Endometrial microvascular endothelial cells (primary cell): ENCODE measurements around the gene CSN1S1. TPM values are rescaled to one million over a fixed set of nuclear protein-coding genes. Genes with fewer than 3 reads are reported as not detected.
"Not testable (repeated sequence)": the region's sequence is repeated elsewhere in the genome, so short reads cannot be mapped to it uniquely, and the experiment has no call there.

ENCODE experiments used
- in situ Hi-C: cut with HindIII; loops from 2 replicates; pipeline ENCODE4 v1.10.0; 2017; ENCODE audit warnings: low sequenced_read_pairs, low pct_unique_long_range_greater_than_20kb; ENCODE audit errors: inconsistent ontology term
- total RNA-seq: library from RNA; depleted of rRNA; stranded (reverse); fragments of >200 nt; gene quantifications from one replicate; pipeline ENCODE4 v1.2.3, GENCODE V29; 2015; ENCODE audit errors: inconsistent ontology term

CSN1S1 gene, protein sequence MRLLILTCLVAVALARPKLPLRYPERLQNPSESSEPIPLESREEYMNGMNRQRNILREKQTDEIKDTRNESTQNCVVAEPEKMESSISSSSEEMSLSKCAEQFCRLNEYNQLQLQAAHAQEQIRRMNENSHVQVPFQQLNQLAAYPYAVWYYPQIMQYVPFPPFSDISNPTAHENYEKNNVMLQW
- not detected for total RNA-seq

DNA sequence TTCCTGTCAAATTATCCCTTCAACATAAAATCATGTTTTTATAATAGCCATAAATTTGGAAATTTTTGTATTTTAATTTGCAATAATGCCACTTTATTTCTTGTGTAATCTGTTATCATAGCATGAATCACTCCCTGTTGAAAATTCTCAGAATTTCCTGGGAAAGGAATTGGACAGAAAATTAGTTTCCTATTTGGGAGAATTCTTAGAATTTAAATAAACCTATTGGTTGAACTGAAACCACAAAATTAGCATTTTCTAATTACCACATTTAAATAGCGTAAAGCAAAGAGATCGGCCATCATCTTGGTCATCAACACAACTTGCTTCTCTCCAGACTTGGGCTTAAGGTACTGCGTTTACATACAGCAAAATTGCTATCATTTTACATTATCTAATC lies at the start of gene CSN1S1:
Gene CSN1S1, plus strand, starts transcription at position 301 of the 400 bp plus-strand sequence. CDS start 1,488 bp downstream, outside the sequence.
- in situ Hi-C loops: no loop called here

DNA sequence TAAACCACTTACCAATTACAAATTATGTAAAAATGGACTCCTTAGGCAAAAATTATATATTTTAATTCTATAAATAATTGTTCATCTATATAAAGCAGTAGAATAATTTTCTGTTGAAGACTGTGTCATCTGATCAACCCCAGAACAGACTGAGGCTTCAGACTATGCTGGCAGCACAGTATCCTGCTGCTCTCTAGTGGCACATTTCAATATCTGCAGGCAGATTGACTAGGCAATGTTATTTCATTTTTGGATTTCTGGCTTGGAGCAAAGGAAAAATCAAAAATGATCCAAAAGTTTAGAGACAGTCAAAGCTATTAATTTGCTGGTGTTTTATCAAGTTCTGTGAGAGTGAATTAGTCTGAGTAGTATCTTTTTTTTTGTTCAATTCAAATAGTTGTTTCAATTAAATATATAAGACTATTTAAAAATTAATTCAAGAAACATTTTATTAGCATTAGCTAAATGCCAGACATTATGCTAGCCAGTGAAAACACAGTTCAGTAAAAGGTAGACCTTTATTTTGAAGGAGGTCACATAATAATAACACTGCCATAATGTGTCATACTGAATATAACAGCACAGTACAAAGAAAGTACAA lies 49.6 kb upstream of the CSN1S1 start:
- in situ Hi-C loops: no loop called here

DNA sequence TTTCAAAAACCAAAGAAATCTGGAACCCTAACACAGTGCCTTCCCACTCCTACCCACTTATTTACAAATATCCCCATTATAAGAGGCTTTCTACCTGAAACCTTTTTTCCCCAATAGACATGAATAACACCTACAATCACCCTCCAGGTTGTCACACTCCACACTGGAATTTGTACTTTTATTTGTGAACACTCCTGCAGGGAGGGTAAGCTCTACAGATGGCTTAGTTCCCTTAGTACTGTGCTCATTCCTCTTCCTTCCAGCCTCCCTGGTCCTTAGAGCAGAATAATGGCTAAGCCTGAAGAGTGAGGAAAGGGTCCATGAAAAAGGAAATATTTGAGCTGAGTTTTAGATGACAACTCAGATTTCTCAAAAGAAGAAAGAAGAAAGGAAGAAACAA lies 48.7 kb upstream of the CSN1S1 start:
- in situ Hi-C loops: no loop called here

DNA sequence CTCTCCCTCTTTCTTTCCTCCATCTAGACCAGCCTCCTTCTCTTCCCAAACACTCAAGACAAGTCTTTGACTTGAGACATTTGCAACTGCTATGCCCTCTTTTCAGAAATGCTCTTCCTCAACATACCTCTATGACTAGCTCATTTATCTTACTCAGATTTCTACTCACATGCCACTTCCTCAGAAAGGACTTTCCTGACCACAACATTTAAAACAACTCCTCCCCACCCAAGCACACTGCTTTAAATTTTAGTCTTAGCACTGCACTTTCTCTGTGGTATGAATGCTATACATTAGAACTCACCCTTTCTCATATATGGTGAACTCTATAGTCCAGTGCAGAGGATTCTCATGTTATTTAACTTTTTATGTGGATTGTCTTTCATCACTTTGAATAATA lies 42.5 kb upstream of the CSN1S1 start:
- in situ Hi-C loops: no loop called here

DNA sequence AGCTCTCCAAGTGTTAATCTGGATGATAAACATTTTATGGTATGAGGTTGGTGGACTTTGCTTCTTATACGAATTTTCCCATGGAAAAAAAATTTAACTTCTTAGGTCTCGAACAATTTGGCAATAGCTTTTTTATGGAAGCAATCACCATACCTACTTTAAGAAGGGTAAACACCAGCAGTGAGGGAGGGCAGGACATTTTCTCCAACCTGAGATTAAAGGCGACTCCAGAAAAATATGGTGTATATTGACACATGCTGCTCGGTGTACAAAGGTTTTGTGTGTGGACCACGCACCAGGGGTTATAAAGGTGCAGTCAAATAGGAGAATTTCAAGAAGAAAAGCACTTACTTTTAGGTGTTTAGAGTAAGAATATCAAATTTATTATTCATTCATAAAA lies 36.7 kb upstream of the CSN1S1 start:
- in situ Hi-C loops: no loop called here

DNA sequence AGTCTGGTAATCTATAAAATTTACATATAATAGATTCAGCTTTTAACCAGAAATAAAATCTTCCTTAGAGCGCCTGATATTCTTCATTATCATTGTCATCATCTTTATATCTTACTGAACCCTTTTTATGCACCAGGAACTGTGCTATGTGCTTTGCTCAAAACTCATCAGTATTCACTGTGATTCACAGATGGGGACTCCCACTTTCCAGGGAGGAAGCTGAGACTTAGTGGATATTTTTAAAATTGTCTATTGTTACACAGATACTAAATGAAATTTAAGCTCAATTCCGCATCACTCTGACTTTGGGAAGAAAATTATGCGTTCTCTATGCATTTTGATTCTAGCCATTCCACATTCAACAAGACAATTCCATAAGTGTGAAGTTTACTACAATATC lies 36.1 kb upstream of the CSN1S1 start:
- in situ Hi-C loops: no loop called here

DNA sequence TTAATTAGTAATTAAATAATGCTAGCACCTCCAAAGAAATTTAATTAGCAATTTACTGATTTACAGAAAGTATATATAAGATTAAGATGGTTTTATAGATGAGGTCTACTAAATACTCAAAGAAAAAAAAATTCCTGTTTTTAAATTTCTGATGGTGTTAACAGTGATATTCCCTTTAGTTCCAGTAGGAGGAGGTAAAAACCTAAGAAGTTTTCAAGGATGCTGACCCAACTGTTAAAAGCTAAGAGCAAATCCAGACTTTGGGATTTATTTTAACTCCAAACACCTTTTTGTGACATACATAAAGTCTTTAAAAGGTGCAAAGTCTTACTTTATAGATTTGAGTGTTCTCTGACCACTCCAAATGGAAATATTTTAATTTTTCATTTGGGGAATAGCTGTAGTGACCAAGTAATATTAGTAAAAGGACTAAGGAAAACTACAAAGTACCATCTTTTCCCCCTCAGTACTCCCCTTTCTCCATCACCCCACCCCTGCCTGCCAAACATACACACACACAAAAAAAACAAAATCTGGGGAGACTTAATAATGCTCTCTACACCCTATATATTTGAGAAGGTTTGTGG lies 34.2 kb upstream of the CSN1S1 start:
- in situ Hi-C loops: no loop called here

DNA sequence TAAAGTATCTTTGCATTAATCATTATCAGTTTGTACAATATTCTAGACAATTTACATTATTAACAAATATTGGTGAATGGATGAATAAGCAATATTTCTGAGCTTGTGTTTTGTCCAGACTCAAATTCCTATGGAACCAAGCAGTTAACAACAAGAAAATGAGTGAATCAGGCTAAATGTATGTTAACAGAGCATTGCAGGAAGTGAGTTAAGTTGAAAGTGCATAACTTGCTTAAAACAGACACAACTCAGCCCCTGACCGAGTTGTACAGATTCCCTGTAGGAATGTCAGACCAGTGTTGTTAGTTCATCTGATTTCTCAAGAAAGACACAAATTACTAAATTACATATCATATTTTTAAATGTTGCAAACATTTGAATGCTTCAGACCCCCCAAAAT lies 23.7 kb upstream of the CSN1S1 start:
- in situ Hi-C loops: no loop called here

DNA sequence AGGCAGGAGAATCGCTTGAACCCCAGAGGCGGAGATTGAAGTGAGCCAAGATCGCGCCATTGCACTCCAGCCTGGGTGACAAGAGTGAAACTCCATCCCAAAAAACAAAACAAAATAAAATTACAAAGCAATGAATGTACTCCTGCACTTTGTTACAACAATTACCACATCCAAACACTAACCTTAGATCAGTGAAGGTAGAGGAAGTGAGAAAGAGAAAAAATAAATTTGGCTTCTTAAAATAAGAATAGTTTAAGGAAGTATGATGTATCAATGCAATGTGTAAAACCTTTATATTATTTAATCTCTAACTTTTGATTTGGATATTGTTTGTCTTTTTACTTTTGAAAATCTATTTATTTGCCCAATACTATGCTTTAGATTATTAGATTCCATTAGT lies 21.7 kb upstream of the CSN1S1 start:
- in situ Hi-C loops: no loop called here

DNA sequence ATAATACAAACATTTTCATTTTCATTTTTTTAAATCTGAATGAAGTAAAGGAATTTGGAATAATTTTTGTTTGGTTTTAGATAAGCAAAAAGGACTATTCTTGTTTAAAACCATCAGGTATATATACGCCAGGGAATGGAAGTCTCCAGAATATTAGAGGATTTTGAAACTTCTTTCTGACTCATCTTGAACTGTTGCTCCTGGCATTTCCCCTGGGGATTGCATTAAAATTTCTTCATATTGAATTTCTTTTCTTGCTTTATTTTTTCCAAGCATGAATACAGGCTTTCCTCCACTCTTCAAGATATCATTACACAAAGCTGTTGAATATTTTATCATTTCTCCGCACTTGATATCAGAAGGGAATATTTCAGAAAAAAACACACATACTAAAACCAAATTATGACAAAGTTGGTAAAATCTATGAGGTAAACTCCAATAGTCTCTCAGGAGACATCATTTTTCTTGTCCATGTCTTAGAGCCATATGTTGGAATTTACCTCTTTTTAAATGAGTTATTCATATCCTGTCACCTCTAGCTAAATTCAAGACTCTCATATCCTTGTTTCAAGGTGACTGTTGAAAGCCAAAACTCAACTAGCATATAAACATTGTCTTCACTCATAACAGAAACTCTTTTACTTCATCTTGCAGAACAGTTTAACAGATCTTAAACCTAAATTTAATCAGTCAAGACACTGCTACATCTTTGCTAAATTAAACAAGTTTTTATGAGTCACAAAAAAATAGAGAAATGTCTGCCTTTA lies 20.7 kb upstream of the CSN1S1 start:
- in situ Hi-C loops: no loop called here

DNA sequence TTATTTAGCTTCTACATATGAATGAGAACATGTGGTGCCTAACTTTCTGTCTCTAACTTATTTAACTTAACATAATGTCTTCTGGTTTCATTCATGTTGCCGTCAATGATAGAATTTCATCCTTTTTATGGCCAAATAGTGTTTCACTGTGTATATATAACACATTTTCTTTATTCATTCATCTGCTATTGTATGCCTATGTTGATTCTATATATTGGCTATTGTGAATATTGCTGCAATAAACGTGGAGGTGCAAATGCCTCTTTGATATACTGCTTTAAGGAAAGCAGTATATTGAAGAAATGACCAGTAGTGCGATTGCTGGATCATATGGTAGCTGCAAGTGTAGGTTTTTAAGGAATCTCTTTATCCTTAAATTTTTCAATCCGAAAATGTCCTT lies 10.0 kb upstream of the CSN1S1 start:
- in situ Hi-C loops: no loop called here

DNA sequence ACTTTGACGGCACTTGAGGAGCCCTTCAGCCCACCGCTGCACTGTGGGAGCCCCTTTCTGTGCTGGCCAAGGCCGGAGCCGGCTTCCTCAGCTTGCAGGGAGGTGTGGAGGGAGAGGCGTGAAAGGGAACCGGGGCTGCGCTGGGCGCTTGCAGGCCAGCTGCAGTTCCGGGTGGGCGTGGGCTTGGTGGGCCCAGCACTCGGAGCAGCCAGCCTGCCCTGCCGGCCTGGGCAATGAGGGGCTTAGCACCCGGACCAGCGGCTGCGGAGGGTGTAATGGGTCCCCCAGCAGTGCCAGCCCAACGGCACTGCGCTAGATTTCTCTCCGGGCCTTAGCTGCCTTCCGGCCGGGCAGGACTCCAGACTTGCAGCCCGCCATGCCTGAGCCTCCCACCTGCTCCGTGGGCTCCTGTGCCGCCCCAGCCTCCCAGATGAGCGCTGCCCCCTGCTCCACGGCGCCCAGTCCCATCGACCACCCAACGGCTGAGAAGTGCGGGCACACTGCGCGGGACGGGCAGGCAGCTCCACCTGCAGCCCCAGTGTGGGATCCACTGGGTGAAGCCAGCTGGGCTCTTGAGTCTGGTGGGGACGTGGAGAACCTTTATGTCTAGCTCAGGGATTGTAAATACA lies 7.0 kb upstream of the CSN1S1 start:
- in situ Hi-C loops: not testable (repeated sequence)

DNA sequence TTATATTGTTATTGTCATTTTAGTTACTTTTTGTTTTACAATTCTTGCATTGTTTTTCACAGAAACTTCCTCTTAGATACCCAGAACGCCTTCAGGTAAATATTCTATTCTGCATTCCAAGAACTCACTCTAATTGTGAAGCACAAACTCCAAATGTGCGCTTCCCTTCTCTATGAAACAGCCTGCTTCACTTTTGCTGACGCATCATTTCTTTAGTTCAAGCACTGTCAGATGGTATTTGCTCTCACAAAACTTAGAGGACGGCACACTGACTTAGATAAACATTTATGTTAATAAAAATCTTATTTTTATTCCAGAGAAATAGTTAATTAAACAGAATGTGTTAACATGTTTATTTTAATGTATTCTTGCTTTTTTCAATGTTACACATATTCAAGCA lies 3.3 kb downstream of the CSN1S1 start:
- in situ Hi-C loops: no loop called here

DNA sequence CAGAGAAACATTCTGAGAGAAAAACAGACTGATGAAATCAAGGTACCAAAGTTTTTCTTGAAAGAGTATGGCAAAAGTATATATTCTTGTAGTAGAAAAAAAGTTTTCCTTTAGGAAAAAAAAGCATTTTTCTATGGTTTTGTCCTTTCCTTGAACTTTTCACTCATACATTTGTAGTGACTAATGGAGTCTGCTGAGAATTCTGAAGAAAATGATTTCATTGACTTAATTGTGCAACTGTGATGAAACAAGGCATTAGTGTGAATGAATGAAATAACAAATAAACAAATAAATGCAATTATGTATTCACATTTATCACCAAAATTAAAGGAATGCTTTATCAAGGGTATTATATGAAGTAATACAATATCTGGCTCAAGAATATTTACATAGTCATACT lies 5.7 kb downstream of the CSN1S1 start:
- in situ Hi-C loops: no loop called here

DNA sequence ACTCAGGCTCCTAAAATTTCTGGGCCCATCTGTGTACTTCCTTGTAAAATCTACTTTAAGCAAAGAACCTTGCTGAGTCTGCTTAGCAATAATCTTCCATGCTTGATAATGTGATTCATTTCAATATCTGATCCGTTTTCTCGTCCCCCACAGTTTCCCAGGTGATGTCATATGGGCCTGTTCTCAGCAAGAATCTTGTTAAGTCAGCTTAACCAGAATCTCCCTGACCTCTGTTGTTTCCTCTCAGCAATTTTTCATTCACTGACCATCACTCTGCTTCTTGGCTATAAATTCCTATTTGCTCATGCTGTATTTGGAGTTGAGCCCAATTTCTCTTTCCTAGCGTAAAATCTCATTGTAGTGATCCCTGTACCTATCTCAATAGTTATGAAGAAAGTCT lies 20.7 kb downstream of the CSN1S1 start:
- in situ Hi-C loops: no loop called here

DNA sequence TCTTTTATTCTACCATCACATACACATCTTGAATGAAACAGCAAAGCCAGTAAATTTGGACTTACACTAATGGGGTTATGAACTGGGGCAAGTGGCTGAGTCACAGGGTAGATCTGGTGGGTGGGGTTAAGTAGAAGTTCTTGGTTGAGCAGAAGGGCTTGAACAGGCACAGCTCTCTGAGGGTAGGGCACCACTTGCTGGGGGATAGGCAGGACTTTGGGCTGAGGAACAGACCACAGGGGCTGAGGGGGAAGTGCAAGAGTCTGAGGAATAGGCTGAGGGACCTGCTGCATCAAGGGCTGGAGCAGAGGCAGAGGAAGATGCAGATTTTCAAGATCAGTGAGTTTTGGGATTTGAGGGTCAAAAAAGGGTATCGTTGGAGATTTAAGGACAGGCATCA lies 26.3 kb downstream of the CSN1S1 start:
- in situ Hi-C loops: no loop called here

DNA sequence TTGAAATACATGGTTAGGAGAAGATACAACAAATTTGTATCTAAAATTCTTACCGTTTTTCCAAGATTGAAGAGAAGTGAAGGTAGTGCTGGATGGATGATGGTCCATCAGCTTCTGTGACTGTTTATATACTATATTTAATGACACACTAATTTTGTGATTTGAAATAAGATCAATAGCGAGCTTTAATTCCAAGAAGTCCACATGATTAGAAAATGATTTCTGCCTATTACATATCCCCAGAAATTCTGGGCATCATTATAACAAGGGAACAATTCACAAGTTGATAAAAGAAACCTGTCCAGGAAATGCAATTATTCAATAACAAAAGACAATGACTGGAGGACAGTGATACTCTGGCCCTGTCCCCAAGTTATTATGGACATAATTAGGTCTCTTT lies 34.8 kb downstream of the CSN1S1 start, which contains the start of gene CSN2:
Gene CSN2, minus strand, starts transcription at position 101 of the 400 bp plus-strand sequence. CDS start 4,733 bp downstream, outside the sequence.
- in situ Hi-C loops: no loop called here

DNA sequence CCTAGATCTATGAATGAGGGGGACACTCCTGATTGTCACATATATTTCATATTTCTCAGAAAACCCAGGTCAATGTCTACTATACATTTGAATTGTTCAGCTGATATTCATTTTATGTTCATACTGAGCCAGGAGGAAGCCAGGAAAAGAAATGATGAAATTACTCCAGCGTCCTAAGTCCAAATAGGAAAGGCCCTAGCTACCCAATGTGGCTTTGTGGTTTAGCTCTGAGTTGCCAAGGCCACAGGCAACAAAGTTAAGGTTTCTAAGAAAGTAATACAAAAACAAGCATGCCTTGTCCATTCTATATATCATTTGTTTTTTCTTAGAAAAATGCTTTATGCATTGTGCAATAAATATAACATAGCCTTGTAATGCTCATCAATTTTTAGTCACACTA lies 39.2 kb downstream of the CSN1S1 start:
- in situ Hi-C loops: no loop called here

DNA sequence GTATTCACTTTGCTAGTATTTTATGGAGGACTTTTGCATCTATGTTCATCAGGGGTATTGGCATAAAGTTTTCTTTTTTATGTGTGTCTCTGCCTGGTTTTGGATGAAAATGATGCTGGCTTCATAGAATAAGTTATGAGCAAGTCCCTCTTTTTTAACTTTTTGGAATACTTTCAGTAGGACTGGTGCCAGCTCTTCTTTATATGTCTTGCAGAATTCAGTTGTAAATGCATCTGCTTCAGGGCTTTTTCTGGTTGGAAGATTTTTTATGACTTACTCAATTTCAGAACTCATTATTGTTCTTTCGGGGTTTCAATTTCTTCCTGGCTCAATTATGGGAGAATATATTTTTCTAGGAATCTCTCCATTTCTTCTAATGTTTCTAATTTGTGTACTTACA lies 43.8 kb downstream of the CSN1S1 start:
- in situ Hi-C loops: no loop called here
